Right lobe of liver (tissue), 6 donors: ENCODE data around the gene RAD54L. TPM values are rescaled to one million over a fixed set of nuclear protein-coding genes. Genes with fewer than 3 reads are reported as not detected.

ENCODE experiments used
- ATAC-seq, 4 donors: fragments of 200-7000 bp; cut with Tn5 transposase; one replicate each; pipeline ENCODE4 v1.9.1; 2020; ENCODE audit warnings: mild to moderate bottlenecking in 4 of 4, moderate library complexity in 4 of 4
- DNase-seq, 3 donors: peaks; one replicate each; pipeline ENCODE4 v3.0.0-alpha.2; 2020
- H3K27ac ChIP-seq, 3 donors: fragments of 200-600 bp; one replicate each; pipeline ENCODE4 v1.8.0; 2022
- H3K27me3 ChIP-seq, 2 donors: fragments of 200-600 bp; one replicate each; pipeline ENCODE4 v1.8.0; 2022
- H3K36me3 ChIP-seq, 4 donors: fragments of 200-600 bp; sonication (generic) in 1 of 4; one replicate each; pipeline versions ENCODE4 v1.5.1 to v1.8.0; 2017 to 2022; ENCODE audit warnings: control low read depth in 1 of 4
- H3K4me1 ChIP-seq, 4 donors: fragments of 200-600 bp; sonication (generic) in 1 of 4; one replicate each; pipeline versions ENCODE4 v1.5.1 to v1.8.0; 2017 to 2022; ENCODE audit warnings: control low read depth in 1 of 4
- H3K4me3 ChIP-seq, 3 donors: fragments of 200-600 bp; one replicate each; pipeline ENCODE4 v1.8.0; 2022
- H3K9me3 ChIP-seq, 4 donors: fragments of 200-600 bp; sonication (generic) in 1 of 4; one replicate each; pipeline versions ENCODE4 v1.5.1 to v1.8.0; 2017 to 2022; ENCODE audit warnings: control low read depth in 1 of 4
- POLR2A ChIP-seq: fragments of 450-650 bp; IDR thresholded peaks from one replicate; pipeline ENCODE4 v1.6.1; 2017; ENCODE audit warnings: antibody characterized with exemption, mild to moderate bottlenecking
- WGBS: methylation state at CpG from one replicate; pipeline ENCODE4 v1.1.6; 2018; ENCODE audit warnings: low coverage, low lambda C conversion rate; ENCODE audit not compliant: insufficient coverage; ENCODE audit errors: missing lambda C conversion rate; 5-methylcytosine and 5-hydroxymethylcytosine counted together
- intact Hi-C, 2 donors: fragments of 100-400 bp; cut with DNase I; formaldehyde crosslinking; loops; one replicate each; pipeline versions ENCODE4 v1.11.2 to v1.14.1; 2022
- total RNA-seq, 6 experiments: library from RNA; depleted of rRNA in 2 of 6; stranded (reverse); fragments of >200 nt in 2 of 6; fragmentation: NEBNext Ultra II Directional in 3 of 6; extraction: Animal tissue kit (Norgen Biotek cat#: 25700) in 3 of 6; gene quantifications; one replicate each; pipeline versions ENCODE4 v1.1.0 to v1.2.4, GENCODE V29; 2016 to 2023
- TF ChIP-seq, protein P1 (sequence below), 4 donors: fragments of 200-600 bp in 3 of 4; fragments of 450-650 bp in 1 of 4; IDR thresholded peaks; one replicate each; pipeline versions ENCODE4 v1.5.1 to v1.8.0; 2016 to 2022; ENCODE audit warnings: antibody characterized with exemption in 4 of 4, mild to moderate bottlenecking in 2 of 4
- donor health status: DM: no; HTN: yes; CAD: no.
- donor health status: DM: no; HTN: no; CAD: no.
- donor health status: DM: no; HTN: no; CAD: no.
- donor health status: DM: no; HTN: yes; CAD: no.
- donor health status: DM: no; HTN: yes; CAD: no.

The RAD54L gene
- total RNA-seq, 6 experiments from 2014 or later = 0.27 to 2.5 (median 0.70) TPM

DNA sequence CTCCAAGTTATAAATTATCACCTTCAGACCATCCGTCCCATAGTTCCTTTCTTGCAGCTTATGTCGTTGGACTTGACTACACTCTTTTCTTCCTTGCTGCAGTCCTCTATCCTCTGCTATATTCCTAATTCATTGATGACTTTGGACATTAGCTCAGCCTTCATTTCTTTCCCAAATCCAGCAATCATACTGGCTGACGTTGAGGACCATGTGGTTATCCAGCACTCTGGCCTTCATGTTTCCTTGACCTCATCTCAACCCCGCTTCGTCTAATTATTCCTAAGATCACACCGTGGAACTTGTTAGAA is 27.4 kb downstream of the RAD54L start:
- Histone ChIP-seq H3K4me1 (no peaks in the 10 kb centered on the region), H3K27me3 (no peaks in the 10 kb centered on the region), H3K9me3 (no peaks in the 10 kb centered on the region), H3K4me3 (no peak overlapping the region), H3K27ac (no peak overlapping the region), H3K36me3 (peaks cover 0 to 4% (median 2%) of the 10 kb centered on the region in 4 donors)
- 89% methylated on average over 6 of the region's 6 CpGs for WGBS
- TF ChIP-seq, protein P1, sequence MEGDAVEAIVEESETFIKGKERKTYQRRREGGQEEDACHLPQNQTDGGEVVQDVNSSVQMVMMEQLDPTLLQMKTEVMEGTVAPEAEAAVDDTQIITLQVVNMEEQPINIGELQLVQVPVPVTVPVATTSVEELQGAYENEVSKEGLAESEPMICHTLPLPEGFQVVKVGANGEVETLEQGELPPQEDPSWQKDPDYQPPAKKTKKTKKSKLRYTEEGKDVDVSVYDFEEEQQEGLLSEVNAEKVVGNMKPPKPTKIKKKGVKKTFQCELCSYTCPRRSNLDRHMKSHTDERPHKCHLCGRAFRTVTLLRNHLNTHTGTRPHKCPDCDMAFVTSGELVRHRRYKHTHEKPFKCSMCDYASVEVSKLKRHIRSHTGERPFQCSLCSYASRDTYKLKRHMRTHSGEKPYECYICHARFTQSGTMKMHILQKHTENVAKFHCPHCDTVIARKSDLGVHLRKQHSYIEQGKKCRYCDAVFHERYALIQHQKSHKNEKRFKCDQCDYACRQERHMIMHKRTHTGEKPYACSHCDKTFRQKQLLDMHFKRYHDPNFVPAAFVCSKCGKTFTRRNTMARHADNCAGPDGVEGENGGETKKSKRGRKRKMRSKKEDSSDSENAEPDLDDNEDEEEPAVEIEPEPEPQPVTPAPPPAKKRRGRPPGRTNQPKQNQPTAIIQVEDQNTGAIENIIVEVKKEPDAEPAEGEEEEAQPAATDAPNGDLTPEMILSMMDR (IDR thresholded peaks at IDR 0.05) = no peak
- no peak for TF ChIP-seq POLR2A
- no peak for ATAC-seq
- no peak for DNase-seq
- intact Hi-C loops = no loop called here

DNA sequence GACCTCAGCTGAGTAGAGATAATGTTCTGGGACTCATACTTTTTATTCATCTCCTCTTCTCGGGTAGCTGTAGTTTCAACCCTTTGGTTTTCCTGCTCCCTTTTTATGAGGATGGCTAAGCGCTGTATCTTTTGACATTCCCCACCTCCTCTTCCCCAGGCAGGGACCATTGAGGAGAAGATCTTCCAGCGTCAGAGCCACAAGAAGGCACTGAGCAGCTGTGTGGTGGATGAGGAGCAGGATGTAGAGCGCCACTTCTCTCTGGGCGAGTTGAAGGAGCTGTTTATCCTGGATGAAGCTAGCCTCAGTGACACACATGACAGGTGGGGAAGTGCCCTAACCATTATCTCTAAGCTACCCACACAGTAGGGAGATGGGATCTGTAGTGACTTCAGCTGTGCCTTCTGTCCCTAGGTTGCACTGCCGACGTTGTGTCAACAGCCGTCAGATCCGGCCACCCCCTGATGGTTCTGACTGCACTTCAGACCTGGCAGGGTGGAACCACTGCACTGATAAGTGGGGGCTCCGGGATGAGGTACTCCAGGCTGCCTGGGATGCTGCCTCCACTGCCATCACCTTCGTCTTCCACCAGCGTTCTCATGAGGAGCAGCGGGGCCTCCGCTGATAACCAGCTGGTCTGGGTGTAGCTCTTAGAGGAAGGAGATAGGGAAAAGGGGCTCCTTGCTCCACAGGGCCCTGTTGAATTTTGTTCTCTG is 30.3 kb downstream of the RAD54L start:
- TF ChIP-seq POLR2A = no peak
- TF ChIP-seq, protein P1 (IDR thresholded peaks at IDR 0.05) = no peak
- DNase-seq (no peak), ATAC-seq (peak in 1 of 4 donors; percentile 8)
- Histone ChIP-seq H3K4me1 (no peaks in the 10 kb centered on the region), H3K27ac (no peak overlapping the region), H3K36me3 (peaks cover 0 to 19% (median 9%) of the 10 kb centered on the region in 4 donors), H3K4me3 (no peak overlapping the region), H3K9me3 (no peaks in the 10 kb centered on the region), H3K27me3 (no peaks in the 10 kb centered on the region)
- intact Hi-C loops = no loop called here
- WGBS = 88% methylated on average over 7 of the region's 14 CpGs

DNA sequence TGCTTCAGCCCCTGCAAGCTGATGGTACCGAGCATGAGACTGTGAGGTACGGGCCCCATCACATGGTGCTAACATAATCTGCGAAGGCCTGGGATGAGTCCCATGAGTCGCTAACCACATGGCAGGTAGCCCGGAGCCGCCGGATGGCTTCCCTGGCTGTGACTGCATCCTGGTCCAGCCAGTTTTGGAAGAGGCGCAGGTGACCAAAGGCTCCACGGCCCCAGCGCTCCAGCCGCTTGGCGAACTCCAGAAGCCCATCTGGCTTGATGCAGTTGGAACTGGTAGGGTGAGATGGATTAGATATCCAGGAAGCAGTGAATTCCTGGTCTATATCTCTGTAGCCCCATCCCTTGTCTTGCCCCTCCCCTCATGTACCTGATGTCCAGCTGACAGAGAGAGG is 31.2 kb downstream of the RAD54L start:
- H3K4me3 ChIP-seq = no peak overlapping the region
- intact Hi-C loops = no loop called here
- no peaks in the 10 kb centered on the region for H3K9me3 ChIP-seq
- no CpG with 5 or more reads among the region's 12 CpGs for WGBS
- ATAC-seq = peak in 2 of 4 donors; percentile 17 to 27
- no peak overlapping the region for H3K27ac ChIP-seq
- H3K36me3 ChIP-seq = peaks cover 0 to 19% (median 9%) of the 10 kb centered on the region in 4 donors
- H3K4me1 ChIP-seq = no peaks in the 10 kb centered on the region
- no peak for DNase-seq
- TF ChIP-seq, protein P1 (IDR thresholded peaks at IDR 0.05) = no peak
- TF ChIP-seq POLR2A = no peak
- no peaks in the 10 kb centered on the region for H3K27me3 ChIP-seq

DNA sequence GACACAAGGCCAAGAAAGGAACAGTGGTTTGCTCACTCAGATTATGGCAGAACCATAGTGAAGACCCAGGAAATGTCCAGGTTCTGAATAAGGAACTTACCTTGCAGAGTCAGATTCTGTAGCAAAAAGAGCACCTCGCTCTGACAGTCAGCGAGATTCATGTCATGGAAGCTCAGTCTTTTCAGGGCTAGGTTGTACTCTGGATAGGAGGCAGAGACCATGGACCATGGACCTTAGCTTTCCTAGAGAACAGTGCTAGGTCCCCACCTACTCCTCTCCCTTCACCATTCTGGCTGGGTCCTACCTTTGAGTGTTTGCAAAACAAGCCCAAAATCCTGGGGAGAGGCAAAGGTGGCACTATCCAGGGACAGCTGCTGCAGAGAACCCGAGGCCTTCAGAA is 32.5 kb downstream of the RAD54L start:
- WGBS = 94% methylated on average over 3 of the region's 3 CpGs
- H3K4me1 ChIP-seq = no peaks in the 10 kb centered on the region
- ATAC-seq = no peak
- H3K4me3 ChIP-seq = no peak overlapping the region
- H3K36me3 ChIP-seq = peaks cover 0 to 30% (median 11%) of the 10 kb centered on the region in 4 donors
- TF ChIP-seq POLR2A = no peak
- TF ChIP-seq, protein P1 (IDR thresholded peaks at IDR 0.05) = no peak
- intact Hi-C loops = no loop called here
- H3K9me3 ChIP-seq = no peaks in the 10 kb centered on the region
- no peak for DNase-seq
- H3K27me3 ChIP-seq = no peaks in the 10 kb centered on the region
- H3K27ac ChIP-seq = no peak overlapping the region
